ENCODE measurements around the gene PRKD3.

The PRKD3 gene

DNA sequence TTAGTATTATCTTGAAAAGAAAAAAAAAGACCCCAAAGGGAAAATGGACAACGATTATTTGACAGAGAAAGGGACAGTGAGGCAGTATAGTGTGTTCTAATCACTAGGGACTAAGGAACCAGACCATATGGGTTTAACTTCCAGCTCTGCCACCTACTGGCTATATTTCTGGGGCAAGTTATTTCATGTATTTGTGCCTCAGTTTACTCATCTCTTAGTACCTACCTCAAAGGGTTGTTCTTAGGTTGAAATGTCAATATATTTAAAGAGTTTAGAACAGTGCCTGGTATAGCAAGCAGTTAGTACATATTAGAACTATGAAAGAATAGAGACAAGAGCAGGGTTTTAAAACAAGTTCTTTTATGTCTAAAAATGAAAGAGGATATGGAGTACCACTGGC, 42.7 kb downstream of the PRKD3 start:
- DNase-seq (ENCODE audit: insufficient read length, low spot score) (no peak), FAIRE-seq (no peak)
- TF ChIP-seq POLR2A (IDR thresholded peaks at IDR 0.05; ENCODE audit: low read depth, low read length), result no peak

DNA sequence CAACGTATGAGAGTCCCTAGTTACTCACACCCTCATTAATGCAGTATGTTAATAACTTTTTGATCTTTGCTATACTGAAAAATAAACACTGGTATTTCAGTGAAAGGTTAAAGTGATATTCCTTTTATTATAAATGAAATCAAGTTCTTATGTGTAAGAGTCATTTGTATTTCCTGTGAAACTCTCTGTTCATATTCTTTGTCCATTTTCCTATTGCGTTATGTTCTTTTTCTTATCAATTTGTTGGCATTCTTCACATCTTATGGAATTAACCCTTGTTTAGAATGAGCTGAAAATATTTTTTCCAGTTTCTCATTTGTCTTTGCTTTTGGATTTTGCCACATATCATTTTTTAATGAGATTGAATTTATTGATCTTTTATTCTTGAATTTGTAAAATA, 48.3 kb downstream of the PRKD3 start:
- no peak for TF ChIP-seq POLR2A (IDR thresholded peaks at IDR 0.05; ENCODE audit: low read depth, low read length)
- DNase-seq (ENCODE audit: insufficient read length, low spot score) (no peak), FAIRE-seq (no peak)
